ENCODE data around the gene TMEM107.

The TMEM107 gene

DNA sequence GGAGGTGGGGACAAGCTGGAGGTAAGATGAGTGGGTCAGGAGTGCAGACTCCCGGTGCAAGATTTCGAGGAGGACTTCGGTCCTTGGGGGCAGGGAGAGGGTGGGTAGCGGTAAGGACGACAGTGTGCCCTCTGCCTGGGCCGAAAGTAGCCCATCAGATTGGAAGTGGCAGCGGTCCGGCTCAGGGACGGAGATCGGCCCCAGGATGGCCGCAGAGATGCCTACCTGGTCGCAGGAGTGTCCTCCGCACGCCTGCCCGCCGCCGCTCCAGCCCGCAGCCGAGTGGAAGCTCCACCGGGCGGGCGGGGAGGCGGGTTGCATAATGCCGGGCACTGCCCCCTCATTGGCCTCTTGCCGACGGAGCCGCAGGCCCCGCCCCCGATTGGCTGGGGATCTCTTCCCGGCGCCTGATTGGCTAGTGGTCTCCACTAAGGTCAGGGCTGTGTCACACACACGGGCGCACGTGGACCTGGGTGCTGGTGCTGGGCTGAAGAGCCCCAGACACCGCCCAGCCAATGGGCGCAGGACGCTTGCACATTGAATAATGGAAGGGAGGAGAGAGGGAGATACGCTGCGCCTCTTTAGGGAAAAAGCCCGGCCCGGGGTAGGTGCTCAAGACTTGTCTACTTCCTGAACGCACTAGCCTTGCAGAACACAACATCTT, 23.9 kb downstream of the TMEM107 start, which contains the start of gene PER1:
Gene PER1 (minus strand): TSS at position 293 of the 664 bp plus-strand sequence. CDS start 1,698 bp downstream, outside the sequence.
- TF ChIP-seq, protein P1, sequence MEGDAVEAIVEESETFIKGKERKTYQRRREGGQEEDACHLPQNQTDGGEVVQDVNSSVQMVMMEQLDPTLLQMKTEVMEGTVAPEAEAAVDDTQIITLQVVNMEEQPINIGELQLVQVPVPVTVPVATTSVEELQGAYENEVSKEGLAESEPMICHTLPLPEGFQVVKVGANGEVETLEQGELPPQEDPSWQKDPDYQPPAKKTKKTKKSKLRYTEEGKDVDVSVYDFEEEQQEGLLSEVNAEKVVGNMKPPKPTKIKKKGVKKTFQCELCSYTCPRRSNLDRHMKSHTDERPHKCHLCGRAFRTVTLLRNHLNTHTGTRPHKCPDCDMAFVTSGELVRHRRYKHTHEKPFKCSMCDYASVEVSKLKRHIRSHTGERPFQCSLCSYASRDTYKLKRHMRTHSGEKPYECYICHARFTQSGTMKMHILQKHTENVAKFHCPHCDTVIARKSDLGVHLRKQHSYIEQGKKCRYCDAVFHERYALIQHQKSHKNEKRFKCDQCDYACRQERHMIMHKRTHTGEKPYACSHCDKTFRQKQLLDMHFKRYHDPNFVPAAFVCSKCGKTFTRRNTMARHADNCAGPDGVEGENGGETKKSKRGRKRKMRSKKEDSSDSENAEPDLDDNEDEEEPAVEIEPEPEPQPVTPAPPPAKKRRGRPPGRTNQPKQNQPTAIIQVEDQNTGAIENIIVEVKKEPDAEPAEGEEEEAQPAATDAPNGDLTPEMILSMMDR (IDR thresholded peaks at IDR 0.05; ENCODE audit: unreplicated experiment in 3 of 3): no peak
- H3K4me3 Mint-ChIP-seq: peak within 1 kb of the TSS; percentile 91 to 95 (median 93)
- peak within 1 kb of the TSS in 2 of 3 experiments; percentile 98 to 100 for H3K27ac Mint-ChIP-seq
- H3K27me3 Mint-ChIP-seq (ENCODE audit: low read depth): no peaks in the 10 kb centered on the region
- H3K36me3 Mint-ChIP-seq (ENCODE audit: low read depth): peaks cover 14% of the 10 kb centered on the region
- H3K9me3 Mint-ChIP-seq: no peaks in the 10 kb centered on the region
- peaks cover 6% of the 10 kb centered on the region for H3K4me1 Mint-ChIP-seq

DNA sequence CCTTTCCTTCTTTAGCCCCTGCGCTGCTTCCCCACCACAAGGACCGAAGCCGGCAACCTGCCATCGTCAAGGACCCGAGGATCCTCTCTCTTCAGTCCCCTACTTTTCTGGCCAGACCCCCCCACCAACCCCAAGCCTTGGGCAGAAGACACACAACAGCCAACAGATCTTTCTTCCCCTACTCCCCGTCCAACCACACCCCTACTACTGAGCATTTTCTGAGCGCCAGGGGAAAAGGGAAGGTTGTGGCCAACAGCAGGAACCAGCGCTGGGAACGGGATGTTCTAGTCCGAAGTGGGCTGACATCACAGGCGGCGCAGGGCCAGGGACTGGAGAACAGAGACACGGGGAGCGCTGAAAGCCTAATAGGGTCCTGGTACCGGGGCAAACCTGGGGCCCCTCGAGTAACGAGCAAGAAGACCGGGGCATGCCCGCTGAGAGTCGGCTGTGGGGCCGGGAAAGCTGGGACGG, 24.5 kb downstream of the TMEM107 start:
- Mint-ChIP-seq H3K27me3 (ENCODE audit: low read depth) (no peaks in the 10 kb centered on the region), H3K4me1 (peaks cover 6% of the 10 kb centered on the region), H3K4me3 (peak overlapping the region; percentile 91 to 95 (median 93)), H3K27ac (peak overlapping the region in 2 of 3 experiments; percentile 89 to 97), H3K36me3 (ENCODE audit: low read depth) (peaks cover 18% of the 10 kb centered on the region), H3K9me3 (no peaks in the 10 kb centered on the region)
- TF ChIP-seq, protein P1 (IDR thresholded peaks at IDR 0.05; ENCODE audit: unreplicated experiment in 3 of 3): no peak

DNA sequence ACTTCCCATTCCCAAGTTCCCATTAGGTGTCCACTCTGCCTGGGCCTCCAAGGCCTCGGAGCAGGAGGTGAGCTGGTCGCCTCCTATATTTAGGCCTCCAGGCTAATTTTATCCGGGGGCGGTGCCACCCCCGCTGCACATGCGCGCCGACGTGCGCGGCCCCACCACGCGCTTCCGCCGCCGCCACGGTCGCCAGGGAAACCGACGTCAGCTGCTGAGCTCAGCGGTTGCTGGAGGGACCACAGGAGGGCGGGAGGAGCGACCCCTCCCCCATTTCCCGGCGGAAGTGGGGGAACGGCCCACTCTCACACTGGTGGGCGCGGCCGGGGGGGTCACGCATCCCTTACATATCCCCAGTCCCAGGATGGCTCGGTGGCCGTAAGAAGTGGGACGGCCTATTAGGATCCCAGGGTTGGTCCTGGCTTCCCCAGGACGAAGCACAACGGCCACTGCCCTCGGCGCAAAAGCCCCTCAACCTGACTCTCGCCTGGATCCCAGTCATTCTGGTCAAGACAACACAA, 25.0 kb downstream of the TMEM107 start:
- H3K9me3 Mint-ChIP-seq: no peaks in the 10 kb centered on the region
- H3K27ac Mint-ChIP-seq: peak overlapping the region in 2 of 3 experiments; percentile 89 to 97
- H3K27me3 Mint-ChIP-seq (ENCODE audit: low read depth): no peaks in the 10 kb centered on the region
- peak overlapping the region; percentile 91 to 95 (median 93) for H3K4me3 Mint-ChIP-seq
- H3K4me1 Mint-ChIP-seq: peaks cover 6% of the 10 kb centered on the region
- TF ChIP-seq, protein P1 (IDR thresholded peaks at IDR 0.05; ENCODE audit: unreplicated experiment in 3 of 3): no peak
- peaks cover 23% of the 10 kb centered on the region for H3K36me3 Mint-ChIP-seq (ENCODE audit: low read depth)

DNA sequence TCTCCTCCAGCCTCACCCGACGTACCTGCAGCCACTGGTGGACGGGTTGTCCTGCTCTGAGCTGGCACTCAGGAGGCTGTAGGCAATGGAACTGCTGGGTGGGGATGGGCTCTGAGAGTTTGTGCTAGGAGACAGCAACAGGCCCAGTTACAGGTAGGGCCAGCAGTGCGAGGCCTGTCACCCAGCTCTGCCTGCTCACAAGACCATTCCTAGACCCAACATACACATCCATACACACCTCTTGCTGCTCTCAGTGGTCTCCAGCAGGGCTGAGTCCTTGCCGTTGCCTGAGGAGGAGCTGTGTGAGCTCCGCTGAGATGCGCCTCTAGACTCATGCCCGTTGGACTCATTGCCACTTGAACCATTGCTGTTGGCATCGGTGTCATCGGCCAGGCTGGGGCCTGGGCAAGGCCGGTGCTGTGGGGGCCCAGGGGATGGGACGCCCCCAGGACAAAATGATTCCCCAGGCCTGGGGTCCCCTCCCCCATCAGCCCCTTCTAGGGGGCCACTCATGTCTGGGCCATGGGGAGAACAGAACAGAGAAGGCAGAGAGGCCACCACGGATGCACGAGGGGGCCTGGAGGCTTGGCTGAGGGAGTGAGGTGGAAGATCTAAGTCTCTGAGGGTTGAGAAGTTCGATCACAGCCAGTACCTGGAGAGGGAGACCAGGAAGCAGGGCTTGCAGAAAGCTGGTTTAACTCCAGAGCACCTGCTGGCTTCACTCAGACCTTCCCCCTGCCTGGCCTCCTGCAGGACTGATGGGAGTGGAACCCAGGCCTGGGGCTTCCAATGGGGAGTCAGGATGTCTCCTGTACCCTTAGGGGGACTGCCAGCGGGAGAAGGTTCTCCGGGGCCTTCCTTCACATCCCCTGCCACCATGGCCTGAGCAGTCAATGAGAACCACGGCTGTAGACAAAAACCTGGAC, 25.7 kb downstream of the TMEM107 start:
- H3K27me3 Mint-ChIP-seq (ENCODE audit: low read depth): no peaks in the 10 kb centered on the region
- peaks cover 6% of the 10 kb centered on the region for H3K4me1 Mint-ChIP-seq
- H3K27ac Mint-ChIP-seq: peak overlapping the region in 2 of 3 experiments; percentile 62 to 89
- no peaks in the 10 kb centered on the region for H3K9me3 Mint-ChIP-seq
- H3K36me3 Mint-ChIP-seq (ENCODE audit: low read depth): peaks cover 27% of the 10 kb centered on the region
- H3K4me3 Mint-ChIP-seq: peak overlapping the region; percentile 91 to 95 (median 93)
- TF ChIP-seq, protein P1 (IDR thresholded peaks at IDR 0.05; ENCODE audit: unreplicated experiment in 3 of 3): no peak

DNA sequence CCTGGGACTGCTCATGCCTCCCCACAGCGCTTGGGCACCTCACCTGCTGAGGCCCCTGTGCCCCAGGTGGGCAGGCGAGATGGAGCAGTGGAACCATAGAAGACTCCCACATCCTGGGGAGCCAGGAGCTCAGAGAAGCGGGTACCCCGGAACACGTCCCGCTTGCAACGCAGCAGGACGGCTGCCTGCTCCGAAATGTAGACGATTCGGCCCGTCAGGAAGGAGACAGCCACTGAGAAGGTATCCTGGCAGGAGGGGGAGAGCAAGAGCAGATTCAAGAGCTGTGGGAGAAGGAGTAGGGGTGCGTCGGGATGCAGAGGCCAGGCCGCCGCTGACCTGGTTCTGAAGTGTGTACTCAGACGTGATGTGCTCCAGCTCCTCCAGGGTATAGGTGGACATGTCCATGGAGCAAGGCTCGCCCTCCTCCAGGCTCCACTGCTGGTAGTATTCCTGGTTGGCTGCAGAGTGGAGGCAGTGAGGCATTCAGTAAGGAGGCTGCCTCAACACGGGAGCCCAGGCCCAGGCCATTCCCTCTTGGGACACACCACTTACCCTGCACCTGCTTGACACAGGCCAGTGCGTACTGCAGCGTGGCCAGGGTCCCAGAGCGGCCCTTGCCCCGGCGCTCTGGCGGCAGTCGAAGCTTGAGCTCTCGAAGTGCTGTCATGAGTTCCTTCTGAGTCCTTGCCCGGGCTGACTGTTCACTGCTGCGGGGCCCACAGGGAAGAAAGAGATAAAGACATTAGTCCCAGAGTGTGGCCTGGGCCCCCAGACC, 26.6 kb downstream of the TMEM107 start:
- TF ChIP-seq, protein P1 (IDR thresholded peaks at IDR 0.05; ENCODE audit: unreplicated experiment in 3 of 3): no peak
- H3K27me3 Mint-ChIP-seq (ENCODE audit: low read depth): no peaks in the 10 kb centered on the region

More for the DNA sequence above, 26.6 kb downstream of the TMEM107 start:
- no peak overlapping the region for H3K27ac Mint-ChIP-seq
- no peaks in the 10 kb centered on the region for H3K9me3 Mint-ChIP-seq
- peak overlapping the region; percentile 44 to 93 (median 54) for H3K4me3 Mint-ChIP-seq
- H3K4me1 Mint-ChIP-seq: peaks cover 6% of the 10 kb centered on the region
- H3K36me3 Mint-ChIP-seq (ENCODE audit: low read depth): peaks cover 27% of the 10 kb centered on the region
